ENCODE results near the gene KLHL34.

KLHL34 gene

DNA sequence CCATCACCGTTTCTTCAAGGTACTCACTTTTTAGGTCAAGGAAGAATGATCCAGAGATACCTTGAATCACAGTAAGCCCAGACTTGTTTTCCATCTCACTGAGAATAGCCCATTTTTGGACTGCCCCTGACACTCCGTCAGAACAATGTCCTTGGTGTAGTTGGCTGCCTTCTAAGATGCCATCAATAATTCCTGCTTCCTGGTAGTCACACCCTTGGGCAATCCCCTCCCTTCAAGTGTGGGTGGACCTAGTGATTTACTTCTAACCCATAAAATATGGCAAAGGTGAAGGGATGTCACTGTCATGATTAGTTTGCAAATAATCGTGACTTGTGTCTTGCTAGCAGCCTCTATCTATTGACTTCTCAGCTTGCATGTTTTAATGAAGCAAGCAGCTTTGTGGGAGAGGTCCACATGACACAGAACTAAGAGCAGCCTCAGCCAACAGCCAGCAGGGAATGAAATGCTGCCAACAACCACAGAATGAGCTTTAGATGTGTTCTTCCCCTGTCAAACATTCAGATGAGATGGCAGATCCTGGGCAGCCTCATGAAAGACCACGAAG lies 20.0 kb upstream of the KLHL34 start:
- H3K27ac ChIP-seq (ENCODE audit: poor library complexity, severe bottlenecking), result no peak overlapping the region
- H3K27me3 ChIP-seq (ENCODE audit: insufficient read depth, poor library complexity, severe bottlenecking), result no peaks in the 10 kb centered on the region
- H3K9me3 ChIP-seq (ENCODE audit: severe bottlenecking), result no peaks in the 10 kb centered on the region
- H3K4me3 ChIP-seq (ENCODE audit: severe bottlenecking), result no peak overlapping the region
- no peak for ATAC-seq (ENCODE audit: low read depth)
- no peak for DNase-seq (ENCODE audit: low spot score)
- no peaks in the 10 kb centered on the region for H3K4me1 ChIP-seq (ENCODE audit: insufficient read depth, poor library complexity, severe bottlenecking)
- H3K36me3 ChIP-seq (ENCODE audit: low read depth), result no peaks in the 10 kb centered on the region
- TF ChIP-seq, protein P1, sequence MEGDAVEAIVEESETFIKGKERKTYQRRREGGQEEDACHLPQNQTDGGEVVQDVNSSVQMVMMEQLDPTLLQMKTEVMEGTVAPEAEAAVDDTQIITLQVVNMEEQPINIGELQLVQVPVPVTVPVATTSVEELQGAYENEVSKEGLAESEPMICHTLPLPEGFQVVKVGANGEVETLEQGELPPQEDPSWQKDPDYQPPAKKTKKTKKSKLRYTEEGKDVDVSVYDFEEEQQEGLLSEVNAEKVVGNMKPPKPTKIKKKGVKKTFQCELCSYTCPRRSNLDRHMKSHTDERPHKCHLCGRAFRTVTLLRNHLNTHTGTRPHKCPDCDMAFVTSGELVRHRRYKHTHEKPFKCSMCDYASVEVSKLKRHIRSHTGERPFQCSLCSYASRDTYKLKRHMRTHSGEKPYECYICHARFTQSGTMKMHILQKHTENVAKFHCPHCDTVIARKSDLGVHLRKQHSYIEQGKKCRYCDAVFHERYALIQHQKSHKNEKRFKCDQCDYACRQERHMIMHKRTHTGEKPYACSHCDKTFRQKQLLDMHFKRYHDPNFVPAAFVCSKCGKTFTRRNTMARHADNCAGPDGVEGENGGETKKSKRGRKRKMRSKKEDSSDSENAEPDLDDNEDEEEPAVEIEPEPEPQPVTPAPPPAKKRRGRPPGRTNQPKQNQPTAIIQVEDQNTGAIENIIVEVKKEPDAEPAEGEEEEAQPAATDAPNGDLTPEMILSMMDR (IDR thresholded peaks at IDR 0.05; ENCODE audit: poor library complexity, severe bottlenecking), result no peak

DNA sequence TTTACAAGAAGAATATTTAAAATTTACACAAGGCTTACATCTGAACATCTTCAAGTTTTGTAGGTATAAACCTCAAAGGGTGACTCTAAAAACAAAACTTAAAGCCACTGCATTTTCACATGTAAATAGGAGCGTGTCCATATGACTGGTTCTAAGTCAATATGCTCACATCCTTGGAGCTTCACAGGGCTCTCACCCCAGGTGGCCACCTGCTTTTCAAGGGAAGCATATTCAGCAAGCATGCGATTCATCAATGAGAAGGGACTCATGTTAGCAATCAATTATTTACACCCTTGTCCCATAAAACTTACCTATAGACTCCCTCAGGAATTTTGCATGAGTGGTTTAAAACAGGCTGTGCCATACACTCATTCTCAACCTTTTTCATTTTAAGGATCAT lies 17.8 kb upstream of the KLHL34 start:
- DNase-seq (ENCODE audit: low spot score) (no peak), ATAC-seq (ENCODE audit: low read depth) (no peak)
- Histone ChIP-seq H3K4me1 (ENCODE audit: insufficient read depth, poor library complexity, severe bottlenecking) (no peaks in the 10 kb centered on the region), H3K9me3 (ENCODE audit: severe bottlenecking) (no peaks in the 10 kb centered on the region), H3K27ac (ENCODE audit: poor library complexity, severe bottlenecking) (no peak overlapping the region), H3K27me3 (ENCODE audit: insufficient read depth, poor library complexity, severe bottlenecking) (no peaks in the 10 kb centered on the region), H3K4me3 (ENCODE audit: severe bottlenecking) (no peak overlapping the region), H3K36me3 (ENCODE audit: low read depth) (no peaks in the 10 kb centered on the region)
- TF ChIP-seq, protein P1 (IDR thresholded peaks at IDR 0.05; ENCODE audit: poor library complexity, severe bottlenecking), result no peak

DNA sequence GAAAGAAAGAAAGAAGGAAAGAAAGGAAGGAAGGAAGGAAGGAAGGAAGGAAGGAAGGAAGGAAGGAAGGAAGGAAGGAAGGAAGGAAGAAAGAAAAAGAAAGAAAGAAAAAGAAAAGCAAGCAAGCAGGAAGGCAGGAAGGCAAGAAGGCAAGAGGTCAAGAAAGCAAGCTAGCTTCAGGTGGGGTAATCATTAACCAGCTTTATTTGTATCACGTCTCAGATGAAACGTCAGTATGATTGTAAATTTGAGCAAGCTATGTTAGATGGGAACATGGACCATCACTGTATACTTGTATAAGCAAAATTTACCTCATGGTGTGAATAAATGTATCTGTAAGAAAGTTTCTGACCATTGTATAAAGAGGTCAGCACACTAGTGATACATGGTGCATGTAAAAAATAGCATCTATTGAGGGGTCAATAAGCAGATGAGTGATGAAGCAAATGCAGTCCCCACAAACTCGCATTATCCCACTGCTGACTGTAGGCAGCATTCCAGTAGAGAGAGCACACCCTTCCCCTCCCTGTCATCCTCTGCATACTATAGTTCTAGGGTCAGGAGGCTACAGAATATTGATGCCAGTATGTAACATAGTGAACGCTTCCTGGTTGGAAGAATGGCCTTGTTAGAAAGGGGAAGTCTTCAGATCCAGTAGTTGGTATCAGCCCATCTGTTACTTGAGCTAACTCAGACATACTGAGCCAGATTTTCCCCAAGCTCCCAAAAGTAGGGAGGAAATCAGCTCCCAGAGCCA lies 16.5 kb upstream of the KLHL34 start:
- no peaks in the 10 kb centered on the region for H3K36me3 ChIP-seq (ENCODE audit: low read depth)
- ATAC-seq (ENCODE audit: low read depth), result no peak
- no peaks in the 10 kb centered on the region for H3K27me3 ChIP-seq (ENCODE audit: insufficient read depth, poor library complexity, severe bottlenecking)
- H3K4me1 ChIP-seq (ENCODE audit: insufficient read depth, poor library complexity, severe bottlenecking), result no peaks in the 10 kb centered on the region
- H3K27ac ChIP-seq (ENCODE audit: poor library complexity, severe bottlenecking), result no peak overlapping the region
- TF ChIP-seq, protein P1 (IDR thresholded peaks at IDR 0.05; ENCODE audit: poor library complexity, severe bottlenecking), result no peak
- DNase-seq (ENCODE audit: low spot score), result no peak
- no peaks in the 10 kb centered on the region for H3K9me3 ChIP-seq (ENCODE audit: severe bottlenecking)
- H3K4me3 ChIP-seq (ENCODE audit: severe bottlenecking), result no peak overlapping the region

DNA sequence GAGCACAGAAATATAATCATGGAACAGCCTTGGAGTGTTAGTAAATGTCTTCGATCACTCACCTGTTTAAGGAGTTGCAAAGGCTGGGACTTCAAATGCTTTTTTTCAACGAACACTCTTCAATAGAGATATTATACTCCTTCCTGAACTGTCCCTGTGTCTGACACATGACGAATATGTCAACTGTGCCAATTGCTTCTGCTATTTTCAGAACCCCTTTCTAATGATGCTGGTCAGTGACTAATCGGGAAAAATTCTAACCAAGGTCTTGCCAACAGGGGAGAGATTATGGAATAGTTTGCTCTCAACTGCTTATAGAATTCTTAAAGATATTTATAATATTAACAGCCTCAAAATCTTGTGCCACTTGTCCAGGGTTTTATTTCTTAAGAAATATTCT lies 8.5 kb upstream of the KLHL34 start:
- no peaks in the 10 kb centered on the region for H3K36me3 ChIP-seq (ENCODE audit: low read depth)
- DNase-seq (ENCODE audit: low spot score) (no peak), ATAC-seq (ENCODE audit: low read depth) (no peak)
- H3K27ac ChIP-seq (ENCODE audit: poor library complexity, severe bottlenecking), result no peak overlapping the region
- TF ChIP-seq, protein P1 (IDR thresholded peaks at IDR 0.05; ENCODE audit: poor library complexity, severe bottlenecking), result no peak
- H3K9me3 ChIP-seq (ENCODE audit: severe bottlenecking), result no peaks in the 10 kb centered on the region
- no peaks in the 10 kb centered on the region for H3K27me3 ChIP-seq (ENCODE audit: insufficient read depth, poor library complexity, severe bottlenecking)
- no peaks in the 10 kb centered on the region for H3K4me1 ChIP-seq (ENCODE audit: insufficient read depth, poor library complexity, severe bottlenecking)
- H3K4me3 ChIP-seq (ENCODE audit: severe bottlenecking), result no peak overlapping the region

DNA sequence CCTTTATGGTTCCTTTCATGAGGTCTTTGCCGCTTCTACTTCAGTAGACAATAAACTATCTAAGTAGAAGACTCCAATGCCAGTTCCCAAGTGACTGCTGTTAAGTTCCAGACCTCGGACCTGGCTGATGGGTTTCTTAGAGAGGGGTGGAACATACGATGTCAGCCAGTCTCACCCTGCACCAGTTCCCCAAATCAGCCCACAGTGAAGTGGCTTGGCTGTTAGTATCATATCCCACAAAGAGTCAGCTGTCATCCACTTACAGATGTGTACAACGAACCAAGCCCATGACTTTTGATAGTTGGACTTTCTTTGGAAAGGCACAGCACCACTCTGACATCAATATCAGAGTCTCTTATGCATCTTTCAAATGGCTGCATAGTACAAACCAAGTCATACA lies 8.1 kb upstream of the KLHL34 start:
- TF ChIP-seq, protein P1 (IDR thresholded peaks at IDR 0.05; ENCODE audit: poor library complexity, severe bottlenecking), result no peak
- H3K9me3 ChIP-seq (ENCODE audit: severe bottlenecking), result no peaks in the 10 kb centered on the region
- no peak overlapping the region for H3K4me3 ChIP-seq (ENCODE audit: severe bottlenecking)
- H3K27me3 ChIP-seq (ENCODE audit: insufficient read depth, poor library complexity, severe bottlenecking), result no peaks in the 10 kb centered on the region
- no peaks in the 10 kb centered on the region for H3K4me1 ChIP-seq (ENCODE audit: insufficient read depth, poor library complexity, severe bottlenecking)
- ATAC-seq (ENCODE audit: low read depth), result no peak
- DNase-seq (ENCODE audit: low spot score), result no peak
- H3K36me3 ChIP-seq (ENCODE audit: low read depth), result no peaks in the 10 kb centered on the region
- H3K27ac ChIP-seq (ENCODE audit: poor library complexity, severe bottlenecking), result no peak overlapping the region
